Sigmoid colon (tissue), 4 donors: Measurements from ENCODE around the gene C13orf46.

Source experiments
- CTCF ChIP-seq, 4 experiments: fragments of 450-650 bp in 3 of 4; fragments of 200-600 bp in 1 of 4; IDR thresholded peaks; one replicate each; pipeline ENCODE4 v1.5.1; 2016 to 2019; ENCODE audit warnings: antibody characterized with exemption in 4 of 4, mild to moderate bottlenecking in 3 of 4, moderate library complexity in 2 of 4
- POLR2AphosphoS5 ChIP-seq, 4 donors: sonication (generic); formaldehyde crosslinking; IDR thresholded peaks; one replicate each; pipeline ENCODE4 v1.6.1; 2017; ENCODE audit warnings: antibody characterized with exemption in 4 of 4

- TF ChIP-seq POLR2AphosphoS5 (IDR thresholded peaks at IDR 0.05) (no peak), CTCF (IDR thresholded peaks at IDR 0.05) (no peak)
These were observed 8.4 kb downstream of the C13orf46 start for GRCh38 chr13:113965383-113965874.
